NCI-H510A treated with DMSO at 0.1 percent for 48 hours (cell line): ENCODE data around the gene IL17C.
A peak's percentile ranks its signal among the peaks of the same experiment; 100 is the strongest.

Experiments used
- DNase-seq: peaks from one replicate; lab custom pipeline; 2025; lab: John Stamatoyannopoulos, UW

IL17C gene

GRCh38 chr16:88610080-88610479 lies 28.3 kb upstream of the IL17C start:
- DNase-seq, result no peak

GRCh38 chr16:88610909-88611812 lies 27.2 kb upstream of the IL17C start:
- no peak for DNase-seq

DNA sequence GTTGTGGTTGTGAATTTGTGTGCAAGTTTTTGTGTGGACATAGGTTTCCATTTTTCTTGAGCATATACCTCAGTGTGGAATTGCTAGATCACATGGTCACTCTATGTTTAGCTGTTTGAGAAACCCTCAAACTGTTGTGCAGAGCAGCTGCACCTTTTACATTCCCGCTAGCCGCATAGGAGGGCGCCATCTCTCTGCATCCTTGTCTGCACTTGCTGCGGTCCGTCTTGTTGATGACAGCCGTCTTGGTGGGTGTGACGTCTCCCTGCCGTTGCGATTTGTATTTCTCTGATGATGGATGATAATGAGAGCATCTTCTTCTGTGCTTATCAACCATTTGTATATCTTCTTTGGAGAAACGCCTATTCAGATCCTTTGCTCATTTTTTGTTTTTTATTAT lies 25.1 kb upstream of the IL17C start:
- no peak for DNase-seq

DNA sequence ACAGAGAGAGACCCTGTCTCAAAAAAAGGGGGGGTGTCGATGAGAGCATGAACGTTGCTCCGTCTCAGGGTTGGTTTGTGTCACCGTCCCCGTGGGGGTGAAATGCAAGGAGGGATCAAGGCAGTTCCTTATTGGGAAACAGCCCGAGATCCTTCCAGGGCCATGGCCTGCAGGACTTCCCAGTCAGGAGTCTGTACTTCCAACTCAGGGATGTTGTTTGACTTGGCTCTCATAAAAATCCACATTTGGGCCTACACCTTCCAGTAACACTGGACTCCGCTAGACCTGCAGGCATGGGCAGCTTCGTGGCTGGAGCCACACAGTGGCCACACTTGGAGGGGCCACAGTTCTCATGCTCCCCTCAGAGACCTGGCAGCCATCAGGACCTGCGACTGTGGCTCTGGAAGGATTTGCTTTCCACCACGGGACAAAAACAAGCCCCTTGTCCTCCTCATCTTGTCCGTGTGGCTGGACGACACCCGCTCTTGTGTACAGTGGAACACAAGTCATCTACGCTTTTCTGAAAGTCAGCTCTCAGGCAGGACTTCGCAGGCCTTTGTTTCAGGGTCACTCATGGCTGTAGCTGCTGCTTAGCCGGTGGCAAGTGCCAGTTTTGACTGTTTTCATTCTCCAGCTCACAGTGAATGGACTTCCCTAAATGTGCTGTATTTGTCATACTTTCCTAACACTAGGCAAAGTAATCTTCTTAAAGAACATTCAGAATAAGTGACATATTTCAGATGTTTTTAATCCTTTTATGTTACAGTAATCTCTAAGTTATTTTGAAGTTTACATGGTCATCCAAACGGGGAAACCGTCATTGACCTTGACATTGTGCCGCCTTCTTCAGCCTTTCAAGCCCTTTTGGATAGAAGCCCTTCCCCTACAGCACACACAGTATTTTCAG lies 24.2 kb upstream of the IL17C start:
- DNase-seq, result no peak

DNA sequence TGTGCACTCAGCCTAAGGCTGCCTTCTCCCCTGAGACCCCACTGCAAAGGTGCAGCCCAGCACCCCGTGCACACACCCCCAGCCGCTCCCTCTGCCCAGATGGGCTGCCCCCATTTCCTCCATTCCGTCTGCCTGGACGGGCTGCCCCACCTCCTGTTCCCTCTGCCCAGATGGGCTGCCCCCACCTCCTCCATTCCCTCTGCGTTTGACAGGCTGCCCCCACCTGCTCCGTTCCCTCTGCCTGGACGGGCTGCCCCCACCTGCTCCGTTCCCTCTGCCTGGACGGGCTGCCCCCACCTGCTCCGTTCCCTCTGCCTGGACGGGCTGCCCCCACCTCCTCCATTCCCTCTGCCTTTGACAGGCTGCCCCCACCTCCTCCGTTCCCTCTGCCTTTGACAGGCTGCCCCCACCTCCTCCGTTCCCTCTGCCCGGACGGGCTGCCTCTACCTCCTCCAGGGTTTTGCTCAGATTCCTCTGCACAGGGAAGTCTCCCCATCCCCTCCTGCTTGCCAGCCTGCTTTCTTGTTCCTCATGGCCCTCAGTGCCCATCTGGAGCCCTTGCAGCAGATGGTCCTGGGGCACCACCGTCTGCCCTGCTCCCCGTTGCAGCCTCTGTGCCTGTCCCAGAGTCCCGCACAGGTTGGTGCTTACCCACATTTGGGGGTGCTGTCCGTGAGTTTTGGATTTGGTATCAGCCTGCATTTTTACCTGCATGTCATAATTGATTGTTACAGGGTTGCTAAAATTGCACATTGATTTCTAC lies 23.4 kb upstream of the IL17C start:
- DNase-seq, result no peak

DNA sequence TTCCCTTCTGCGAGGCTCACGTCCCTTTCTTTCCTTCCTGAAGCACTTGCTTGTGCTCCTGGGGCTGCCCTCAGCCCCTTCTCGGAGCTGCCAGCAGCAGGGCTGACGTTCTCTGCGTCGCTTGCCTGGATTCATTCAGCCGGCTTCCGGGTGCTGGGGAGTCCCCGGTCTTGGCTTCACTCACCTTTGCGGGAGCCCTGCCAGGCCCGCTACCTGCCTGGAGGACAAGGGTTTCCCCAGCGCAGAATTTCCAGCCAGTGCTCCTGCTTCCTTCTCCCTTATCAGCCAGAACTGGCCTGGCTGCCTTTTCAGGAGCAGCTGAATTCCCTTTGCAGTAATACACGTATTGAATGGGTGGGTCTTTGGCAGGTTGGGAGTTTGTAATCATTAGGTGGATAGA lies 22.1 kb upstream of the IL17C start:
- peak; percentile 37 for DNase-seq

DNA sequence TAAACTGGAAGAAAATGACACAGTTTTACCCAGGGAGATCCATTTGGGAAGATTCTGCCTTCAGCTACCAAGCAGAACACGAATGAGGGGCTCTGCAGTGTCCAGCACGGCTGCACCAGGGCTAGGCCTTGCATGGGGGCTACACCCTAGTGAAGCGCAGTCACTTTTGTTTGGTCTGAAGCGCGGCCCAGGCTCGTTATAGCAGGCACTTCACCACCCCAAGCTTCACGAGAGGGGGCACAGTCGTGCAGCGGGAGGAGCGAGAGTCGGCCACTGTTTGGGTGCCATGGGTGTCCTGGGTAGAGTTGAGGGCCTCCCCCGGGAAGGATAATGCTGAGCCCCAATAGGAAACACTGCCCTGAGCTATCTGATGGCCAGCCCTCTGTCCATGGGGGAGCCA lies 21.6 kb upstream of the IL17C start:
- no peak for DNase-seq

DNA sequence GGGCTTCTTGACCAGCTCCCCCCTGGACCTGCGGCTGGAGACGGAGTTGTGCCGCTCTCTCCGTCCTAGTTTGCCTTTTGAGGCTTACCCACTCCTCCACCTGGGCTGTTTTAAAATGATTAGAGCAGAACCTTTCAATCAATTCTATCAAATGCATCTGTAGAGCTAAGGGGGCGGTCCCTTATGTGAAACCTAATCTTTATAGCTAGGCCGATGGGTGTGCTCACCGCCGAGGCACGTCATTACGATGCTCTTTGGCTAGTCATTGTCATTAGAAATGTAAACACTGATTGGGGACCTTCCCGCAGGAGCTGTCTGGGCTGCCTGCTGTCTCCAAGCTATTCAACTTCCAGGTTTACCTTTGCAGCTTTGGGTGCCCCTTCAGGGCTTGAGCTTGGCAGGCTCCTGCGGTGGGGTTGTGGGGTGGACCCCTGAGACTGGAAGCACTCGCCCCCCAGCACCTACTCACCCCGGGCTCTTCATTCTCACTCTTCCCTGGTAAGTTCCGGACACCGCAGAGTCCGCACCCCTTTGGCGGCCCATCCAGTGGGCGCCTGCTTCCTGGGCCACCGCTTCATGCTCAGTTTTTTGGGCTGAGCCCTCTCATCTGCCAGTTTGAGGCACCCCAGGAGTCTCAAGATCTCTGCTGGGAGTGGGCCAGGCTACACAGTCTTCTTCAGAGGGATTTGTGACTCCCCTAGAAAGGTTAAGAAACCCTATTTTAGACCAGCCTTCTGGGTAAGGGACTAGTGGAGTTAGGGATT lies 20.9 kb upstream of the IL17C start:
- peak; percentile 87 for DNase-seq

- DNase-seq, result no peak
Observed at GRCh38 chr16:88618182-88618955, 20.0 kb upstream of the IL17C start.

GRCh38 chr16:88618956-88619667 lies 19.3 kb upstream of the IL17C start:
- DNase-seq, result no peak

GRCh38 chr16:88619859-88620815 lies 18.2 kb upstream of the IL17C start:
- DNase-seq, result no peak

- DNase-seq, result no peak
Observed at GRCh38 chr16:88622125-88622524, 16.2 kb upstream of the IL17C start.

GRCh38 chr16:88622866-88623265 lies 15.5 kb upstream of the IL17C start:
- DNase-seq, result no peak

DNA sequence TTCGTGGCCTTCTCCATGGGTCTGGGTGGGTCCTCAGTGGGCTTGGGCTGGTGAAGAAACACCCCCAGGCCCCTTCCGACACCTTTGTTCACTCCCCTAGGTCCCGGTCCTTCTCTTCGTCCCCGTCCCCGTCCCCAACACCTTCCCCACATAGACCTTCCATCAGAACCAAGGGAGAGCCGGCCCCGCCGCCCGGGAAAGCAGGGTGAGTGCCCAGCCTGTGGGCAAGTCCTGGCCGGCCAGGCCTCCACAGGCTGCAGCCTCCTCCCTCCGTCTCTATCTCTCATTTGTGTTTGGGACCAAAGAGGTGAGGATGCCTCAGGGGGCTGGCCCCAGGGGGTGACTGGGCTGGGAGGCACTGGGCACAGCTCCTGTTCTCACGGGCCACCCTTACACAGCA lies 14.5 kb upstream of the IL17C start:
- no peak for DNase-seq

DNA sequence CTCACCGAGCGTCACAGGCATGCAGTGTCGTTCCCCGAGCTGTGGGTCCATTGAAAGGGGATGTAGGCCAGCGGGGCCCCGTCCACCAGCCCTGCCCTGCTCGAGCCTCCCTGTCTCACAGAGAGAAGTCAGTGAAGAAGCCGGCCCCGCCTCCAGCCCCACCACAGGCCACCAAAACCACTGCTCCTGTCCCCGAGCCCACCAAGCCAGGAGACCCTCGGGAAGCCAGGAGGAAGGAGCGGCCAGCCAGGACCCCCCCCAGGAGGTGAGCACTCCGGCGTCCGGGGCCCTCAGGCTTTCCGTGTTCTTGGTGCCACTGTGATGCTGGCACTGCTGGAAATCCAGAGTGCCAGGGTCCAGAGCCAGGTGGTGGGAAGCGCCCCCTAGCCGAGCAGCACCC lies 13.9 kb upstream of the IL17C start:
- DNase-seq, result no peak

DNA sequence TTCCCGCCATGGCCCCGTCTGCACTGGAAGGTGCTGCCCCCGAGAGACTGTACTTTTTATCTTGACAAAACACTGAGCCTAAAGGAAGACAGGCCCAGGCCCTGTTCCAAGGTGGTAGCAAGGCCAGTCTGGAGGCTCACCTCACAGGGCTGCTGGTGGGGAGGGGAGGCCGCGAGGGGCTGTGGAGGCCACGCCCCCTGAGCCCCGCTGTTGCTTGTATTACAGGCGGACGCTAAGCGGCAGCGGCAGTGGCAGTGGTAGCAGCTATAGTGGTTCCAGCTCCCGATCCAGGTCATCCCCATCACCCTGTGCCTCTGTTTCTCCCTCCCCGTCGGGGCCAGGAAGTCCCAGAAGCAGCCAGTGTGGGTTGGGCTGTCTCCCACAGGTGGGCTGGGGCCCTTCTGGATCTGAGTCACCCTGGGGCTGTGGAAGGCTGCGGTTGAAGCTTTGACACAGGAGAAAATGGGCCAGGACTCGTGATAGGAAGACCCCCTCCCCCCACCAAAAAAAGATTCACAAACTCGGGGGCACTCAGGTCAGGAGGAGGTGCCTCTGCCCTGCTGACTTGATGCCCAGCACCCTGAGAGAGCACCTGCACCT lies 13.3 kb upstream of the IL17C start:
- no peak for DNase-seq

DNA sequence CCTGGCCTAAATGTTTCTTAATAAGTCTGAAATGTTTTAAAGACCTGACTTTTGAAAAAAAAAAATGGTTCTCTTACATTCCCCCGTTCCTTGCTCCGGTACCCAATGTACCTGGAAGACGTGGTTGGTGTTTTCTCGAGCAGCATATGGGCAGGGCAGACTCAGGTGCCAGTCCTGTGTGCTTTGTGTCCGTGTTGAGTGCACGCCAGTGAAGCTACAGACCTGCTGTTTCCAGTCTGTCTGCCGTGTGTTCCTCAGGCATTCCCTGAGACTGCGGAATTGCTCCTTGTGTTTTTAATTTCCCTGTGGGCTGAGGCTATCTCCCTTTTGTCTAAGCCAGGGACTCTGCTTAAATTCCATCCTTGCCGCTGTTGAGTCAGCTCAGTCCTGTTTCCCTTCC lies 11.7 kb upstream of the IL17C start:
- no peak for DNase-seq
